Ureter (tissue), 1 donor: ENCODE data around the gene PLXNA2. TPM values are rescaled to one million over a fixed set of nuclear protein-coding genes. Genes with fewer than 3 reads are reported as not detected.

Experiments used
- DNase-seq: peaks from one replicate; pipeline ENCODE4 v3.0.0-alpha.2; 2020; ENCODE audit warnings: low spot score
- total RNA-seq: library from RNA; stranded (reverse); gene quantifications from one replicate; pipeline ENCODE4 v1.2.4, GENCODE V29; 2023
- donor health status: DM: yes; HTN: yes; CAD: no.

Gene PLXNA2
- total RNA-seq, 1 donor from 2014 or later = 51.7 TPM

- no peak for DNase-seq
Observed at GRCh38 chr1:207998691-207999090, 245.5 kb downstream of the PLXNA2 start.

GRCh38 chr1:207997486-207998268, 246.5 kb downstream of the PLXNA2 start:
- peak; percentile 76 for DNase-seq

- no peak for DNase-seq
Observed at GRCh38 chr1:207996636-207997035, 247.5 kb downstream of the PLXNA2 start.

DNA sequence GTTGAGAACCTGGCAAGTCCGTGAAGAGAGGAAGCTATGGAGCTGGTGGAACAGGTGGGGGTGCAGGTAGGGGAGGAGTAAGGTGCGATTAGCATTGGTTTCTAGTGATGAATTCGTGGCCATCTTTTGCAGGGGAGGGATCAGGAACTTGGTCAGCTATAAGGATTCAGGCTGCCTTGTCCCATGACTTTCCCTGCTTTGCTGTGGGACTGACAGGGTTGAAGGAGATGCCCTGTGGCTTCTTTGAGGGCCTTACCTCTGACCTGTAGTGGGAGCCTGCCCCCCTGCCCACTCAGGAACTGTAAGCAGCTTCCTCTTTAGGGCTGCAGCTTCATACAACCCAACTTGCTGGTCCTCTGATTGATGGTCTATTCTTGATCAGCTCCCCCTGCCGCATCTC, 248.6 kb downstream of the PLXNA2 start:
- no peak for DNase-seq

DNA sequence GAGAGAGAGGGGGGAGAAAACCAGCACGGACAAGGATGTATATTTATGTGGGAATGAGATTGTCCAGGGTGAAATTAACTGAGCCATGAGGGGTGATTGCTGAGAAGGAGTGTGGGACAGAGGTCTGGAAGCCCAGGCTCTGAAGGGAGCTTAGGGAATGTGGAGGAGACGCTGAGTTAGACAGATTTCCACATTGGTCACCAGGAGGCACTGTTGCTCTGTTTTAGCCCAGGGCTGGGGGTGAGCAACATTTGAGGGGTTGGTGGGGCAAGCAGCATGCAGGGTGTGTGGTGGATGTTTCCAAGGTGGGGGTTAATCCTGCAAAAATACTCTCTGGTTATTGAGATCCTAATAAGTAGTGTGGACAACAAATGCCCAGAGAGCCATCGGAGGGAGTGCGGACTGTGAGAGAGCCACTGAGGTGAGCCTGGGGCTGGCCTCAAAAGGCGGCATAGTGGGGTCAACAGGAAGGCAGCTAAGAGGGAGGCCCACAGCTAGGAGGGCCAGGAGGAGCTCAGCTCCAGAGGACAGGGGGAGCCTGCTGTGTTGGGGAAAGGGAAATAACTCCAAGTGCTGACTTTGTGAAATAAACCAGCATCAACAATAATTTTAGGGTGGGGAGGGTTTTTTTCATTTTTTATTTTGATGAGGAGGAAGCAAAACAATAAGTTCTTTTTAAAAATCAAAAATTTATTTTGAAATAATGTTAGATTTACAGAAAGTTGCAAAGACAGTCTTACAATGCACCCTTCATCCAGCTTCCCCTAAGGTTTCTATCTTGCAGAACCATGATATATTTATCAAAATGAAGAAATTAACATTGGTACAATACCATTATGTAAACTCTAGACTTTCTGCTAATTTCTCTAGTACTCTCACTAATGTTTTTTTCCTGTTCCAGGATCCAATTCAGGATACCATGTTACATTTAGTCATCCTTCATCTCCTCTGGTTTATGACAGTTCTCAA, 250.4 kb downstream of the PLXNA2 start:
- DNase-seq = no peak

DNA sequence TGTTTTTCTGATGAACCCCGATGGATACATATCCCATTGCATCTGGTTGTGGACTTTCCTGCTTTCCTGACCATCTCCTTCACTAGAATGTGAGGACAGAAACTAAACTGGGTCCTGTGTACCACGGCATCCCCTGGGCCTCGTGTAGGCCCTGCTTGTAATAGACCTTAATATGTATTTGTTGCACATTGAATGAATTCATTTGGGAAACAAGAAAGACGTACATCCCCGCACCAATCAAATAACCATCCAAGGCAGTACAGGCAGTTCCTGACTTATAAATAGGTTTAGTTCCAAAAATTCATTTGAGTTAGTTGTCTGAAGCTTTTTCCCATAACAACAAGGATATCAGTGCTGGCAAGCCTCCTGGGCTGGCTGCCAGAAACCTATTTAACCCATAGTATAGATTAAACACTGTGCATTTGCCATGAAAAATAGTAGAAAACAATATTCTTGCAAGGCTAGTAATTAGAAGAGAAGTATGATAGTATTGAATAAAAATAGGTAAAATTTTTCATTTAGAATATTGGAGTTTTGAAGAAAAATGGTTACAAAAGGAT, 251.4 kb downstream of the PLXNA2 start:
- DNase-seq = no peak

- no peak for DNase-seq
Observed at GRCh38 chr1:207991583-207992026, 252.6 kb downstream of the PLXNA2 start.

DNA sequence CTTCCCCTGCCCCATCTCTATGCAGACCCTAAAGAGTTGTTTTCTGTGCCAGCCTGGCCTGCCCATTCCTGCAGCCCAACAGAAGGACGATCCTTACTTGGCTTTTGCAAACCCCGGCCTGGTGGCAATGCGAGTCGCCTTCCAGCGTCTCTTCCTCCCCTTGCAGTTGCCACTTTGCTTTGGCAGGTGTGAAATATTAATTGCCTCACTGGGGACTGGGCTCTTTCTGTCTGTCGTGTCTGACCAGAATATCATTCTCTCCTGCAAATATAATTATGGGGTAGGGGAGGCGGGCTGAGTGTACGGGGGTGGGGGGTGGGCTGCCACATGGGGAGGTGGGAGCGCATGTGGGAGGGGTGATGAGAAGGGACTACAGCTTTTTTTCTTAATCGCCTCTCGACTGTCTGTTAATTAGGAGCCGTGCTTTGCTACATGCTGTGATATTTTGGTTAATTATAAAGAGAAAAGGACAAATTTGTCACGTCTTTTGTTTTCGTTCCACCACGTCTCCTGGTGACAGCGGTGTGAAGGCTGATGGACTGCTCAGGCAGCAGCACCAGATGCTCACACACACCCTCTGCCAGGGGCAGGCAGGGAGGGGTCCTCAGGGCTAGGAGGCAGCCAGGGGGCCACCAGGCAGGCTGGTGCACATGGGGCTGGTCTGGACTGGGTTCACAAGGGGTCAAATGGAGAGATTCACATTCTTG, 253.2 kb downstream of the PLXNA2 start:
- peak; percentile 30 for DNase-seq

DNA sequence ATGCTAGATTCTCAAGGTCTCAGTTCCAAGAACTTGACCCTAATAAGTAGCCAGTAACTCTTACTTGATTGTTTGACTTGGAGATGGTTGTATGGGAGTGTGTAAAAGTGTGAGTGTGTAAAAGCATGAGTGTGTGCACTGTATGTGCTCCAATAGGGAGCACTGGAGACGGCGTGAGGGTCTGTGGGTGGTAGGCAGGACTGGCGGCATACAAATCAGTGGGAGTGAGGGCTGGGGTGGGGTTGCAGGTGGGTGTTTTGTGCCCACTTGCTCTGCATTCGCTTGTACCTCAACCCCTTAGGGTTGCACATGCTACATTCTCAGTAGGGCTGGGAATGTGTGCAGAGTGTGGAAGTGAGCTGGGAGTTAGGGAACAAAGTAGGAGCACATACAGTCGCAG, 253.7 kb downstream of the PLXNA2 start:
- DNase-seq = no peak

- DNase-seq = peak; percentile 36
Observed at GRCh38 chr1:207988326-207989165, 255.6 kb downstream of the PLXNA2 start.

- no peak for DNase-seq
Observed at GRCh38 chr1:207987164-207987563, 257.0 kb downstream of the PLXNA2 start.

- peak; percentile 7 for DNase-seq
Observed at GRCh38 chr1:207985996-207986395, 258.2 kb downstream of the PLXNA2 start.

GRCh38 chr1:207984831-207985572, 259.2 kb downstream of the PLXNA2 start:
- DNase-seq = no peak

DNA sequence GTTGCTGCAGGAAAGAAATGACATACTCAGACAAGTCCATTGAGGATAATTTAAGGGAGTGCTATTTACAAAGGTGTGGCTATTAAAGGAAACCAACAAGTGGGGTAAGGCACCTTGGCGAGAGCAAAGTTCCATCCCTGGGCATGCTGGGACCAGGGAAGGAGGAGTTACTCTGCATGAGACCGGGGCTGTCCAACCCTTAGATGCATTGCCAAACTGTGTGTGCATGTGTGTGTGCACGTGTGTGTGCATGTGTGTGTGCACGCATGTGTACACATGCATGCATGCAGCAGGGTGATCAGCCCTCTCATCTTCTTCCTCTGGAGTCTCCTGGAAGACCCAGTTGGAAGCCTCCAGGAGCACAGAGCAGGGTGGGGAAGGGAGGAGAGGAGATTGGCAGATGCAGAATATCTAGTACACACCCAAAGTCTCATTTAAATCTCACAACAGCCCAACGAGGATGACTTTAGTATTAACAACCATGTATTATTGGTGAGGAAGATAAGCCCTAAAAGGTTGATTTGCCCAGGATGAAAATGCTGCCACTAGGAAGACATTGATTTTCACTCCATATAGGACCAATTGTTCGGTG, 261.0 kb downstream of the PLXNA2 start:
- peak; percentile 38 for DNase-seq

GRCh38 chr1:207981976-207982375, 262.2 kb downstream of the PLXNA2 start:
- no peak for DNase-seq

- no peak for DNase-seq
Observed at GRCh38 chr1:207978441-207978840, 265.7 kb downstream of the PLXNA2 start.

GRCh38 chr1:207977876-207978275, 266.3 kb downstream of the PLXNA2 start:
- DNase-seq = no peak

GRCh38 chr1:207973898-207974568, 270.2 kb downstream of the PLXNA2 start:
- no peak for DNase-seq

- no peak for DNase-seq
Observed at GRCh38 chr1:207972337-207972736, 271.8 kb downstream of the PLXNA2 start.
